ENCODE measurements around the gene RAB10.

DNA sequence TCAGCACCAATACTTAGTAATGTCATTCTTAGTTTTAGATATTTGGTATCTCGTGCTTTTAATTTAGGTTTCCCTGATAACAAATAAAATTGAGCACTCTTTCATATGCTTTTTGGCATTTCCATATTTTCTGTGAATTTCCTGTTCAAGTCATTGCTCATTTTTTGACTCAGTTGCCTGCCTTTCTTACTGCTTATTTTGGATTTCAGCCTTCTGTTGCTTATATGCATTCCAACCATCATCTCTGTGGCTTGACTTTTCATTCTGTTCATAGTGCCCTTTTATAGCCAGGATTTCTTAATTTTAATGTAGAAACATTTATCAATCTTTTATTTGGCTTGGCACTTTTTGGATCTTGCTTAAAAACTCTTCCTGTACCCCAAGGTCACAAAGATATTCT is 37.0 kb upstream of the RAB10 start:
- TF ChIP-seq, protein P1, sequence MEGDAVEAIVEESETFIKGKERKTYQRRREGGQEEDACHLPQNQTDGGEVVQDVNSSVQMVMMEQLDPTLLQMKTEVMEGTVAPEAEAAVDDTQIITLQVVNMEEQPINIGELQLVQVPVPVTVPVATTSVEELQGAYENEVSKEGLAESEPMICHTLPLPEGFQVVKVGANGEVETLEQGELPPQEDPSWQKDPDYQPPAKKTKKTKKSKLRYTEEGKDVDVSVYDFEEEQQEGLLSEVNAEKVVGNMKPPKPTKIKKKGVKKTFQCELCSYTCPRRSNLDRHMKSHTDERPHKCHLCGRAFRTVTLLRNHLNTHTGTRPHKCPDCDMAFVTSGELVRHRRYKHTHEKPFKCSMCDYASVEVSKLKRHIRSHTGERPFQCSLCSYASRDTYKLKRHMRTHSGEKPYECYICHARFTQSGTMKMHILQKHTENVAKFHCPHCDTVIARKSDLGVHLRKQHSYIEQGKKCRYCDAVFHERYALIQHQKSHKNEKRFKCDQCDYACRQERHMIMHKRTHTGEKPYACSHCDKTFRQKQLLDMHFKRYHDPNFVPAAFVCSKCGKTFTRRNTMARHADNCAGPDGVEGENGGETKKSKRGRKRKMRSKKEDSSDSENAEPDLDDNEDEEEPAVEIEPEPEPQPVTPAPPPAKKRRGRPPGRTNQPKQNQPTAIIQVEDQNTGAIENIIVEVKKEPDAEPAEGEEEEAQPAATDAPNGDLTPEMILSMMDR (IDR thresholded peaks at IDR 0.05) = no peak
- TF ChIP-seq POLR2A (IDR thresholded peaks at IDR 0.05) = no peak
- no peak for TF ChIP-seq POLR2AphosphoS5 (IDR thresholded peaks at IDR 0.05; ENCODE audit: insufficient read depth in 1 of 2, low read depth in 1 of 2)
